ENCODE measurements around the gene MIXL1.

- TF ChIP-seq CTCF (IDR thresholded peaks at IDR 0.05; ENCODE audit: poor library complexity) (no peak), EZH2 (IDR thresholded peaks at IDR 0.05; ENCODE audit: borderline replicate concordance) (no peak), EZH2phosphoT487 (IDR thresholded peaks at IDR 0.05; ENCODE audit: low read depth, severe bottlenecking, unreplicated experiment) (no peak)
Observed at GRCh38 chr1:226233293-226233692, 9.8 kb downstream of the MIXL1 start.

Measured in hepatocyte (in vitro differentiated cells).